Subcutaneous abdominal adipose tissue (tissue), 5 donors: ENCODE measurements around the gene EFCAB9.
"Not testable (repeated sequence)": the region's sequence is repeated elsewhere in the genome, so short reads cannot be mapped to it uniquely, and the experiment has no call there.

ENCODE experiments used
- H3K27ac ChIP-seq: one replicate; pipeline ENCODE4 v1.7.0; 2013; ENCODE audit warnings: low read depth, mild to moderate bottlenecking, inconsistent platforms, low read length, moderate library complexity
- H3K27me3 ChIP-seq, 5 donors: one replicate each; pipeline ENCODE4 v1.7.0; 2013; ENCODE audit warnings: low read length in 5 of 5, inconsistent platforms in 1 of 5; ENCODE audit not compliant: control insufficient read depth in 5 of 5, insufficient read depth in 4 of 5
- H3K36me3 ChIP-seq, 5 donors: one replicate each; pipeline ENCODE4 v1.7.0; 2013; ENCODE audit warnings: low read length in 5 of 5; ENCODE audit not compliant: control insufficient read depth in 5 of 5, insufficient read depth in 5 of 5
- H3K4me1 ChIP-seq, 5 donors: one replicate each; pipeline ENCODE4 v1.7.0; 2013; ENCODE audit warnings: low read length in 5 of 5, mild to moderate bottlenecking in 3 of 5, moderate library complexity in 1 of 5; ENCODE audit not compliant: control insufficient read depth in 5 of 5, insufficient read depth in 5 of 5
- H3K4me3 ChIP-seq, 5 donors: one replicate each; pipeline ENCODE4 v1.7.0; 2013; ENCODE audit warnings: low read length in 5 of 5, low read depth in 1 of 5
- H3K9ac ChIP-seq, 5 donors: one replicate each; pipeline ENCODE4 v1.7.0; 2013; ENCODE audit warnings: low read length in 5 of 5, mild to moderate bottlenecking in 4 of 5, moderate library complexity in 3 of 5
- H3K9me3 ChIP-seq, 5 donors: one replicate each; pipeline ENCODE4 v1.7.0; 2013; ENCODE audit warnings: low read length in 5 of 5; ENCODE audit not compliant: control insufficient read depth in 5 of 5
- donor health status: healthy.
- donor health status: healthy.
- donor health status: healthy.
- donor health status: healthy.
- donor health status: healthy.

The EFCAB9 gene

DNA sequence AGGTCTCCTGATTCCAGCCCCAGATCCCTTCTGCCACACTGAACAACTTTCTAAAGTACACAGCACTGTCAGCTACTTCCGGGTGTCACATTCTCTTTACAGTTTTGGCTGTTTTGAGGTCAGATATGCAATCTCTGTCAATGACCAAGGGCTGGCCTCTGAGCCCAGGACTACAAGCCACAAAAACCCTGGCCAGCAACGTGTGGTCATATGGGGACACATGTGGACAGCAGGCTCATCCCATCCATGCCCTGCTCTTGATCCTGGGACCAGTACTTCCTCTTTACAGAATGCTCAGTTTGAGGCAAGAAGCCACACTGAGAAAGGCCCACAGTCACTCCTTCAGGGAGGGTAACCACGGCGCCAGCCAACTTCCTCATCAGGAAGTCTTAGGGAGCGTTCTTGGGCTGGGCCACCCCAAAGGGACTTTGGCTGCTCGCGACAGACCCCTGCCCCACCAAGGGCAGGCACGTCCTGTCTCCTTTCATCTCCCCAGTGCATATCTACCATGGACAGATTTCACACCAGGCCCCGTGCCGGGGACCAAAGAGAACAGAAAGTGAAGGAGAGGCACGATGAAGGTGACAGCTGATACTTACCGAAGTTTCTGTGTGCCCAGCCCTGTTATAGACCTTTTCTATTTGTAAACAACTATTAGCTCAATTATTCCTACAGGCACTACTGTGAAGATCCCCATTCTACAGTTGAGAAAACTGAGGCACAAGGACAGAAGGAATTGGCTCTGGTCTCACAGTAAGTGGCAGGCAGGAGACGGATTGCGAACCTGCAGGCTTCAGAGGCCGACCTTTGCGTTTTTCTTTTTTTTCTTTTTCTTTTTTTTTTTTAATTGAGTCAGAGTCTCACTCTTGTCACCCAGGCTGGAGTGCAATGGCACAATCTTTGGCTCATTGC lies 43.2 kb upstream of the EFCAB9 start:
- Histone ChIP-seq H3K4me1 (peaks cover 0 to 46% (median 7%) of the 10 kb centered on the region in 5 donors), H3K9ac (peak overlapping the region in 1 of 5 donors; percentile 43), H3K27me3 (no peaks in the 10 kb centered on the region), H3K36me3 (peaks cover 0 to 32% (median 20%) of the 10 kb centered on the region in 5 donors), H3K9me3 (no peaks in the 10 kb centered on the region), H3K27ac (peak overlapping the region; percentile 50), H3K4me3 (no peak overlapping the region)

DNA sequence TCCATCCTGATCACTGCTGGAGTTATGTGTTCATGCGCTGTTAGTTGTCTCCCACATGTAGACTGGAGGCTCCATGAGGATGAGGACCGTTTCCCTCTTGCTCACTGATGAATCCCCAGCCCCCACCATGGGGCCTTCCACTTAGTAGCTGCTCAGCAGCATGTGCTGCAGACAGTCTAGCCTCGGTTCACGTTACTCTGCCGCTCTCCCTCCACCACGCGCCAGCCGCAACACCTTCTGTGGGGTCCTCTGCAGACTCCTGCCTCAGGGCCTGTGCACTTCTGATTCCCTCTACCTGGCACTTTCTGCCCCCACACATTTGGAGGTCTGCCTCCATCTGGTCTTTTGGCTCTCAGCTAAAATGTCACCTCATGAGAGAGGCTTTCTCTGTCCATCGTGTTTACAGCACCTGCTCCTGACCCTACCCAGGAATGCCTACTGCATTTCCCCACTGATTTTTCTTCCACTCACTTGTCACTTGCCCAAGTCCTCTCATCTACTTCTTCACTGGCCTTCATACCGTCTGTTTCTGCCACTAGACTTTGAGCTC lies 42.2 kb upstream of the EFCAB9 start:
- Histone ChIP-seq H3K27me3 (no peaks in the 10 kb centered on the region), H3K4me3 (no peak overlapping the region), H3K27ac (no peak overlapping the region), H3K36me3 (peaks cover 0 to 38% (median 27%) of the 10 kb centered on the region in 5 donors), H3K9ac (no peak overlapping the region), H3K9me3 (no peaks in the 10 kb centered on the region), H3K4me1 (peaks cover 0 to 46% (median 7%) of the 10 kb centered on the region in 5 donors)

DNA sequence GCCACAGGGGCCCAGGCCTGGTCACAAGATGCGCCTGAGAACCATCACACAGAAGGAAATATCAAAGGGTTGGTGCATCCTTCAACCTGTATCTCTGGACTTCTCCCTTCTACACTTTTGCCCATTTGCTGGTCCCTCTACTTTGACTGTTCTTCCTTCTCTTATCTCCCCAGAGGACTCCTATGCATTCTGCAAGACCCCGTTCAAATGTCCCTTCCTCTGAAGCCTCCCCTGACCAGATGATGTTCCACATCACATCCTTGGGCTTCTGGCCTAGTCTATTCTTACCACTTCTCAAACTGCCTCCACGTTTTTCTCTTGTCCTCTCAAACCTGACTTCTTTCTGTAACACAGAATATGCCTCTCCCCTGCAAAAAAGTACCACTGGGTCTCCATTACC lies 40.3 kb upstream of the EFCAB9 start:
- H3K4me3 ChIP-seq, result no peak overlapping the region
- peaks cover 0 to 27% (median 23%) of the 10 kb centered on the region in 5 donors for H3K36me3 ChIP-seq
- H3K9me3 ChIP-seq, result no peaks in the 10 kb centered on the region
- no peaks in the 10 kb centered on the region for H3K27me3 ChIP-seq
- no peak overlapping the region for H3K9ac ChIP-seq
- H3K4me1 ChIP-seq, result peaks cover 0 to 47% (median 7%) of the 10 kb centered on the region in 5 donors
- no peak overlapping the region for H3K27ac ChIP-seq

DNA sequence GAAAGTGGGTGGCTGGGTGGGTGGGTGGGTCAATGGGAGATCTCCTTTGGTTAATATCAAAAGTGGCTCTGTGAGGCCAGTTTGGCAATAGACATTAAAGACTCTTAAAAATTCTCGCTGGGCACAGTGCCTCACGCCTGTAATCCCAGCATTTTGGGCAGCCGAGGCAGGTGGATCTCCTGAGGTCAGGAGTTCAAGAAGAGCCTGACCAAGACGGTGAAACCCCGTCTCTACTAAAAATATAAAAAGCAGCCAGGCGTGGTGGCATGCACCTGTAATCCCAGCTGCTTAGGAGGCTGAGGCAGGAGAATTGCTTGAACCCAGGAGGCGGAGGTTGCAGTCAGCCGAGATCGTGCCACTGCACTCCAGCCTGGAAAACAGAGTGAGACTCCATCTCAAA lies 38.9 kb upstream of the EFCAB9 start:
- not testable (repeated sequence) for H3K4me3 ChIP-seq, H3K27ac ChIP-seq, H3K9me3 ChIP-seq, H3K27me3 ChIP-seq, H3K9ac ChIP-seq
- peaks cover 0 to 48% (median 7%) of the 10 kb centered on the region in 5 donors for H3K4me1 ChIP-seq
- peaks cover 0 to 26% (median 23%) of the 10 kb centered on the region in 5 donors for H3K36me3 ChIP-seq

DNA sequence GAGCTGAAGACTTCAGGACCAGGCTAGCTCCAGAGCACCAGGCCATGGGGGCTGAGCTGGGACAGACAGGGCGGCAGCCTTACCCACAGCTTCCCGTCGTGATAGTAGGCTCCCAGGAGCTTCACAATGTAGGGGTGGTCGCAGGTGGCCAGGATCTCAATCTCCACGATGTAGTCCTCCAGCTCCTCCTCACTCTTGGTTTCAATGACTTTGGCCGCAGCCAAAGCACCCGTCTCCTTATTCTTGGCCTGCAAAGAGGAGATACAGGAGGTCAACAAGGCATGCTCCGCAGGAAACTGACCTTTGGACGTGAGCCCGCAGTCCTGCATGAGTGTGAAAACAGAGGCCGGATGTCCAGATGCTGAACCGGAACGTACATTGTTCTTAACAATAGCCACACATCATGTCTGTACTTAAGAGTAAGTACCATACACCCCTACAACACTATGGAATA lies 37.4 kb upstream of the EFCAB9 start:
- no peaks in the 10 kb centered on the region for H3K27me3 ChIP-seq
- H3K36me3 ChIP-seq, result peaks cover 0 to 26% (median 23%) of the 10 kb centered on the region in 5 donors
- H3K9ac ChIP-seq, result no peak overlapping the region
- peaks cover 0 to 44% (median 8%) of the 10 kb centered on the region in 5 donors for H3K4me1 ChIP-seq
- H3K4me3 ChIP-seq, result no peak overlapping the region
- H3K9me3 ChIP-seq, result no peaks in the 10 kb centered on the region
- peak overlapping the region; percentile 51 for H3K27ac ChIP-seq

DNA sequence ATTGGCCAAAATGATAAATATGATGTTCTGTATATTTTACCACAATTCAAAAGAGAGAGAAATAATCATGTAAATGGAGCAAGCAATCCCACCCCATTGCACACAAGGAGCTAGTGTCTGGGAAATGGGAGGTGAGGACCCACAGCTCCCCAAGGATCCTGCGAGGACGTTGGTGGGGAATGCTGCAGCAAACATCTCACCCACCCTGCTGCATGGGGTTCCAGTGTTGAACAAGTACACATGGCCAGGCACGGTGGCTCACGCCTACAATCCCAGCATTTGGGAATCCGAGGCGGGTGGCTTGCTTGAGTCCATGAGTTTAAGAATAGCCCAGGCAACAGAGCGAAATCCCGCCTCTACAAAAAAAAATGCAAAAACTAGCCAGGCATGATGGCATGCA lies 35.0 kb upstream of the EFCAB9 start:
- Histone ChIP-seq H3K27me3 (no peaks in the 10 kb centered on the region), H3K4me1 (peaks cover 5 to 52% (median 15%) of the 10 kb centered on the region in 5 donors), H3K4me3 (no peak overlapping the region), H3K36me3 (peaks cover 0 to 20% (median 15%) of the 10 kb centered on the region in 5 donors), H3K9me3 (no peaks in the 10 kb centered on the region), H3K27ac (no peak overlapping the region), H3K9ac (no peak overlapping the region)

DNA sequence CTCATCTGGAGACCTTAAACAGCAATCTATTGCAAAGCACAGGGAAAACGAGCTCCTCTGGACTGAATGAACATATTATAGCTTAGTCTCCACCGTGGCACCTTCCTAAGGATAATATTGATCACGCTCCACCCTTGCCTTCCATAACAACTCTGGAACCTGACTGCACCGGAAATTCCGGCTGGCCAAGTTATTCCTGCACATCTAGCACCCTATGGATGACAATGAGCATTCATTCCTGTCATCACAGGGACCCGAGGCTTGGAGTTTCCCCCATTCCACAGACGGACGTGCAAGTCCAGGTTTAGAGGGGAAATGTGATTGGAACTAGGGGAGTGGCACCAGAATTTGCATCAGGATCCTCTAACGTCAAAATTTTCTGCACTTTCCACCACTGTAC lies 33.5 kb upstream of the EFCAB9 start:
- no peaks in the 10 kb centered on the region for H3K27me3 ChIP-seq
- H3K4me3 ChIP-seq, result no peak overlapping the region
- no peak overlapping the region for H3K27ac ChIP-seq
- H3K36me3 ChIP-seq, result peaks cover 0 to 13% (median 9%) of the 10 kb centered on the region in 5 donors
- peaks cover 9 to 57% (median 24%) of the 10 kb centered on the region in 5 donors for H3K4me1 ChIP-seq
- H3K9ac ChIP-seq, result no peak overlapping the region
- no peaks in the 10 kb centered on the region for H3K9me3 ChIP-seq

DNA sequence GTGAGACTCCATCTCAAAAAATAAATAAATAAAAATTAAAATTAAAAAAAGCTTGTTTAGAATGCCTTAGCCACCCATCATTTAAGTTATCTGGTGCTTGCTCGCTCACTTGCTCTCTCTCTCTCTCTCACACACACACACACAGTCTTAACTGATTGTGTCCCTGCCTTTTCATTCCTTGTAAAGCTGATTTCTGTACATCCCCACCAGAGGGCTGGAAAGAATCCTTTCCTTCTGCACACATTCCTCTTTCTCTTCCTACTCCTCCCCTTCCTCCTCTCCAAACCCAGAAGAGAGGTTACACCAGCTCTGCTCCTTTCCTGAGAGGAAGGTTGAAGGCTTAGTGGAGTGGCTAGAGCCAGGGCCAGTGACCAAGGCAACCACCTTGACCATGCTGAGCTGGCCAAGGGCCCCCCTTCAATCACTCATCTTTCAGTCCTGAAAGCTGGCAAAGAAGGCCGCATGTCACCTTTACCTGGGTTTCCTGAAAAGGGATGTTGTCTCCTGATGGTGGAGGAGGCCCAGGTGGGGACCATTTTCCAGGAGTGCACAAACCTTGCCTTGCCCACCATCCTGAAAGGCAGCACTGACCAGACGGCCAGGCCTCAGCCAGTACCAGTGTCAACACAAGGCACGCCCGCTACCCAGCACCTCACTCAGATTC lies 31.5 kb upstream of the EFCAB9 start:
- Histone ChIP-seq H3K36me3 (peaks cover 0 to 6% (median 0%) of the 10 kb centered on the region in 5 donors), H3K9me3 (no peaks in the 10 kb centered on the region), H3K27ac (peak overlapping the region; percentile 24), H3K4me1 (peaks cover 9 to 54% (median 21%) of the 10 kb centered on the region in 5 donors), H3K9ac (peak overlapping the region in 1 of 5 donors; percentile 35), H3K27me3 (no peaks in the 10 kb centered on the region), H3K4me3 (no peak overlapping the region)

DNA sequence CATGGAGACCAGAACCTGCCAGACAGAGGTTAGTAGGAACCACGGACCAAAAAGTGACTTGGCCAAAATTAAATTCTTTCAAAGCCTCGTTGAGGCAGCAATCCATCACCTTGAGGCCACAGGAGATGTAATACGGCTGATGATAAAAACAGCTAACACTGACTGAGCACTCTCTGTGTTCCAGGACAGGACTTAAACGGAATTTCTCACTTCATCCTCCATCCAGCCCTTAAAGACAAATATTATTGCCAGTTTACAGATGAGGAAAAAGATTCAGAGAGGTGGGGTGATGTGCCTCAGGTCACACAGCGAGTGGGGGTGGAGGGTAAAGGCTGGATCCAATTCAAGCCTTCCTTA lies 31.0 kb upstream of the EFCAB9 start:
- Histone ChIP-seq H3K36me3 (peaks cover 0 to 4% (median 0%) of the 10 kb centered on the region in 5 donors), H3K27me3 (no peaks in the 10 kb centered on the region), H3K9ac (no peak overlapping the region), H3K4me3 (no peak overlapping the region), H3K4me1 (peaks cover 9 to 59% (median 26%) of the 10 kb centered on the region in 5 donors), H3K9me3 (no peaks in the 10 kb centered on the region), H3K27ac (peak overlapping the region; percentile 24)
